H1 (cell line): ENCODE data around the gene TPSAB1. TPM values are rescaled to one million over a fixed set of nuclear protein-coding genes. Genes with fewer than 3 reads are reported as not detected.

Experiments used
- BACH1 ChIP-seq: IDR thresholded peaks from 2 replicates; pipeline ENCODE4 v1.6.1; 2012; ENCODE audit warnings: low read length, improper control_type of control experiment
- CEBPB ChIP-seq: IDR thresholded peaks from 2 replicates; pipeline ENCODE4 v1.6.1; 2012; ENCODE audit warnings: low read depth, low read length
- CHD2 ChIP-seq: IDR thresholded peaks from 2 replicates; pipeline ENCODE4 v1.6.1; 2012; ENCODE audit warnings: low read length, improper control_type of control experiment
- CTBP2 ChIP-seq: IDR thresholded peaks from 2 replicates; pipeline ENCODE4 v1.7.0; 2011; ENCODE audit warnings: borderline replicate concordance, mild to moderate bottlenecking, moderate library complexity, mixed read lengths, low read length; ENCODE audit not compliant: insufficient read depth, insufficient read length
- FOSL1 ChIP-seq: IDR thresholded peaks from 2 replicates; pipeline ENCODE4 v1.6.1; 2011; ENCODE audit warnings: mild to moderate bottlenecking, low read depth, low read length, moderate library complexity; ENCODE audit not compliant: insufficient read depth
- TEAD4 ChIP-seq: IDR thresholded peaks from 2 replicates; pipeline ENCODE4 v1.6.1; 2012; ENCODE audit warnings: low read depth, low read length, inconsistent platforms, mixed read lengths
- YY1 ChIP-seq: IDR thresholded peaks from 2 replicates; pipeline ENCODE4 v1.6.1; 2011; ENCODE audit warnings: low read depth, mild to moderate bottlenecking, low read length
- polyA plus RNA-seq, 7 experiments: library from polyadenylated mRNA; depleted of rRNA in 3 of 7; stranded (reverse) in 5 of 7; unstranded in 2 of 7; fragments of >200 nt in 5 of 7; fragments of 200-250 nt in 2 of 7; gene quantifications; 1 replicate in 5 of 7; 2 replicates in 1 of 7; 4 replicates in 1 of 7; pipeline versions ENCODE4 v1.2.1 to v1.2.3, GENCODE V29; 2011 to 2013; ENCODE audit warnings: missing spikeins in 2 of 7, mixed read lengths in 2 of 7
- total RNA-seq: library from RNA; stranded (reverse); fragmentation: NEBNext Ultra II Directional; extraction: Animal tissue kit (Norgen Biotek cat#: 25700); gene quantifications from 2 replicates; pipeline ENCODE4 v1.2.1, GENCODE V29; 2021
- TF ChIP-seq, protein P1 (sequence below): IDR thresholded peaks from 2 replicates; pipeline ENCODE4 v1.6.1; 2012; ENCODE audit warnings: inconsistent platforms
- TF ChIP-seq, protein P2 (sequence below): fragments of 300-600 bp; sonication (generic); IDR thresholded peaks from 2 replicates; pipeline ENCODE4 v1.7.1; 2012; ENCODE audit warnings: low read length, moderate library complexity, mild to moderate bottlenecking, inconsistent platforms; ENCODE audit not compliant: insufficient replicate concordance

TPSAB1 gene
- total and polyA plus RNA-seq, 2 of the 8 experiments (the other 6 are each of a cell fraction or from before 2014, with no cell fraction given): 0.09 TPM; not detected in 1

DNA sequence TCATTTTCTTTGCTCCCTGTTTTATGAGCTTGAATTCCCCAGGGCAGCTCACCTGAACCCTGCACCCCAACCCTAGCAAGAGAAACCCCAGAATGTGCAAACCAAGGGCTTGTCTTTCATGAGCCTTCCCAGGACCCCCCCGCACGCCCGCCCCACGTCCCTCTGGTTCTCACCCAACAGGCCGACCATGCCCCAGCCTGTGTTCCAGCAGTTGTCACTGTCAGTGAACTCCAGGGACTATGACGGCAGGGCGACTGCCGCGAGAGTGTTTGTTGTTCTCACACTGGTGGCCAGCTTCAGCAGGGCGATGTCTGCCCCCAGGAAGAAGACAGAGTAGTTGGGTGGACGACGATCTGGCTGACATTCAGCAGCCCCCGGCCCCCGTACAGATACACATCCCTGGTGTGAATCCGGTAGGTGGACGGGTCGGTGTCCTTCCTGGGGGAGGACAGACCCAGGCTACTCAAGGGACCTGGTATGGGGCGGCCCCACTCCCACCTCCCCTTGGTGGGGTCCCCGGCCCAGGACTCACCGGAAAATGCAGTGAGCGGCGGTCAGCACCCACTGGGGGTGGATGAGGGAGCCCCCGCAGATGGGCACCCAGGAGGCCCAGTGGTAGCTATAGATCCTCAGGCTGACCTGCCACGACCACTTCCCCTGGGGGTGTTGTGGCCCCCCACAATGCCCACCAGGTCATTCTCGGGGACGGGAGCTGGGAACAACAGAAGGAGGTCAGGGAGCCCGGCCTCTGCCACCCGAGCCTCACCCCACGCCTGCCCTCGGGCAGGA is 35.5 kb downstream of the TPSAB1 start (continued):
- no peak for TF ChIP-seq FOSL1
- TF ChIP-seq TEAD4: no peak
- no peak for TF ChIP-seq YY1
- no peak for TF ChIP-seq CHD2
- TF ChIP-seq CTBP2: no peak
- TF ChIP-seq, protein P1, sequence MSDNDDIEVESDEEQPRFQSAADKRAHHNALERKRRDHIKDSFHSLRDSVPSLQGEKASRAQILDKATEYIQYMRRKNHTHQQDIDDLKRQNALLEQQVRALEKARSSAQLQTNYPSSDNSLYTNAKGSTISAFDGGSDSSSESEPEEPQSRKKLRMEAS: no peak
- no peak for TF ChIP-seq CEBPB
- no peak for TF ChIP-seq BACH1
- TF ChIP-seq, protein P2, sequence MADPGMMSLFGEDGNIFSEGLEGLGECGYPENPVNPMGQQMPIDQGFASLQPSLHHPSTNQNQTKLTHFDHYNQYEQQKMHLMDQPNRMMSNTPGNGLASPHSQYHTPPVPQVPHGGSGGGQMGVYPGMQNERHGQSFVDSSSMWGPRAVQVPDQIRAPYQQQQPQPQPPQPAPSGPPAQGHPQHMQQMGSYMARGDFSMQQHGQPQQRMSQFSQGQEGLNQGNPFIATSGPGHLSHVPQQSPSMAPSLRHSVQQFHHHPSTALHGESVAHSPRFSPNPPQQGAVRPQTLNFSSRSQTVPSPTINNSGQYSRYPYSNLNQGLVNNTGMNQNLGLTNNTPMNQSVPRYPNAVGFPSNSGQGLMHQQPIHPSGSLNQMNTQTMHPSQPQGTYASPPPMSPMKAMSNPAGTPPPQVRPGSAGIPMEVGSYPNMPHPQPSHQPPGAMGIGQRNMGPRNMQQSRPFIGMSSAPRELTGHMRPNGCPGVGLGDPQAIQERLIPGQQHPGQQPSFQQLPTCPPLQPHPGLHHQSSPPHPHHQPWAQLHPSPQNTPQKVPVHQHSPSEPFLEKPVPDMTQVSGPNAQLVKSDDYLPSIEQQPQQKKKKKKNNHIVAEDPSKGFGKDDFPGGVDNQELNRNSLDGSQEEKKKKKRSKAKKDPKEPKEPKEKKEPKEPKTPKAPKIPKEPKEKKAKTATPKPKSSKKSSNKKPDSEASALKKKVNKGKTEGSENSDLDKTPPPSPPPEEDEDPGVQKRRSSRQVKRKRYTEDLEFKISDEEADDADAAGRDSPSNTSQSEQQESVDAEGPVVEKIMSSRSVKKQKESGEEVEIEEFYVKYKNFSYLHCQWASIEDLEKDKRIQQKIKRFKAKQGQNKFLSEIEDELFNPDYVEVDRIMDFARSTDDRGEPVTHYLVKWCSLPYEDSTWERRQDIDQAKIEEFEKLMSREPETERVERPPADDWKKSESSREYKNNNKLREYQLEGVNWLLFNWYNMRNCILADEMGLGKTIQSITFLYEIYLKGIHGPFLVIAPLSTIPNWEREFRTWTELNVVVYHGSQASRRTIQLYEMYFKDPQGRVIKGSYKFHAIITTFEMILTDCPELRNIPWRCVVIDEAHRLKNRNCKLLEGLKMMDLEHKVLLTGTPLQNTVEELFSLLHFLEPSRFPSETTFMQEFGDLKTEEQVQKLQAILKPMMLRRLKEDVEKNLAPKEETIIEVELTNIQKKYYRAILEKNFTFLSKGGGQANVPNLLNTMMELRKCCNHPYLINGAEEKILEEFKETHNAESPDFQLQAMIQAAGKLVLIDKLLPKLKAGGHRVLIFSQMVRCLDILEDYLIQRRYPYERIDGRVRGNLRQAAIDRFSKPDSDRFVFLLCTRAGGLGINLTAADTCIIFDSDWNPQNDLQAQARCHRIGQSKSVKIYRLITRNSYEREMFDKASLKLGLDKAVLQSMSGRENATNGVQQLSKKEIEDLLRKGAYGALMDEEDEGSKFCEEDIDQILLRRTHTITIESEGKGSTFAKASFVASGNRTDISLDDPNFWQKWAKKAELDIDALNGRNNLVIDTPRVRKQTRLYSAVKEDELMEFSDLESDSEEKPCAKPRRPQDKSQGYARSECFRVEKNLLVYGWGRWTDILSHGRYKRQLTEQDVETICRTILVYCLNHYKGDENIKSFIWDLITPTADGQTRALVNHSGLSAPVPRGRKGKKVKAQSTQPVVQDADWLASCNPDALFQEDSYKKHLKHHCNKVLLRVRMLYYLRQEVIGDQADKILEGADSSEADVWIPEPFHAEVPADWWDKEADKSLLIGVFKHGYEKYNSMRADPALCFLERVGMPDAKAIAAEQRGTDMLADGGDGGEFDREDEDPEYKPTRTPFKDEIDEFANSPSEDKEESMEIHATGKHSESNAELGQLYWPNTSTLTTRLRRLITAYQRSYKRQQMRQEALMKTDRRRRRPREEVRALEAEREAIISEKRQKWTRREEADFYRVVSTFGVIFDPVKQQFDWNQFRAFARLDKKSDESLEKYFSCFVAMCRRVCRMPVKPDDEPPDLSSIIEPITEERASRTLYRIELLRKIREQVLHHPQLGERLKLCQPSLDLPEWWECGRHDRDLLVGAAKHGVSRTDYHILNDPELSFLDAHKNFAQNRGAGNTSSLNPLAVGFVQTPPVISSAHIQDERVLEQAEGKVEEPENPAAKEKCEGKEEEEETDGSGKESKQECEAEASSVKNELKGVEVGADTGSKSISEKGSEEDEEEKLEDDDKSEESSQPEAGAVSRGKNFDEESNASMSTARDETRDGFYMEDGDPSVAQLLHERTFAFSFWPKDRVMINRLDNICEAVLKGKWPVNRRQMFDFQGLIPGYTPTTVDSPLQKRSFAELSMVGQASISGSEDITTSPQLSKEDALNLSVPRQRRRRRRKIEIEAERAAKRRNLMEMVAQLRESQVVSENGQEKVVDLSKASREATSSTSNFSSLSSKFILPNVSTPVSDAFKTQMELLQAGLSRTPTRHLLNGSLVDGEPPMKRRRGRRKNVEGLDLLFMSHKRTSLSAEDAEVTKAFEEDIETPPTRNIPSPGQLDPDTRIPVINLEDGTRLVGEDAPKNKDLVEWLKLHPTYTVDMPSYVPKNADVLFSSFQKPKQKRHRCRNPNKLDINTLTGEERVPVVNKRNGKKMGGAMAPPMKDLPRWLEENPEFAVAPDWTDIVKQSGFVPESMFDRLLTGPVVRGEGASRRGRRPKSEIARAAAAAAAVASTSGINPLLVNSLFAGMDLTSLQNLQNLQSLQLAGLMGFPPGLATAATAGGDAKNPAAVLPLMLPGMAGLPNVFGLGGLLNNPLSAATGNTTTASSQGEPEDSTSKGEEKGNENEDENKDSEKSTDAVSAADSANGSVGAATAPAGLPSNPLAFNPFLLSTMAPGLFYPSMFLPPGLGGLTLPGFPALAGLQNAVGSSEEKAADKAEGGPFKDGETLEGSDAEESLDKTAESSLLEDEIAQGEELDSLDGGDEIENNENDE: no peak
